ENCODE data around the gene DOK4.
"Not testable (repeated sequence)": the region's sequence is repeated elsewhere in the genome, so short reads cannot be mapped to it uniquely, and the experiment has no call there.

Gene DOK4

DNA sequence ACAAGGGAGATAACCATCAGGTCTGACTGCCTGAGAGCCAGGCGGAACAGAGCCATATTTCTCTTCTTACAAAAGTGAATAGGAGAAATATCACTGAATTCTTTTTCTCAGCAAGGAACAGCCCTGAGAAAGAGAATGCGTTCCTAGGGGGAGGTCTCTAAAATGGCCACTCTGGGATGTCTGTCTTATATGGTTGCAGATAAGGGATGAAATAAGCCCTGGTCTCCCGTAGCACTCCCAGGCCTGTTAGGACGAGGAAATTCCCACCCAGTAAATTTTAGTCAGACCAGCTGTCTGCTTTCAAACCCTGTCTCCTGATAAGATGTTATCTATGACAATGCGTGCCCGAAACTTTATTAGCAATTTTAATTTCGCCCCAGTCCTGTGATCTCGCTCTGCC is 46.3 kb downstream of the DOK4 start:
- not testable (repeated sequence) for DNase-seq

DNA sequence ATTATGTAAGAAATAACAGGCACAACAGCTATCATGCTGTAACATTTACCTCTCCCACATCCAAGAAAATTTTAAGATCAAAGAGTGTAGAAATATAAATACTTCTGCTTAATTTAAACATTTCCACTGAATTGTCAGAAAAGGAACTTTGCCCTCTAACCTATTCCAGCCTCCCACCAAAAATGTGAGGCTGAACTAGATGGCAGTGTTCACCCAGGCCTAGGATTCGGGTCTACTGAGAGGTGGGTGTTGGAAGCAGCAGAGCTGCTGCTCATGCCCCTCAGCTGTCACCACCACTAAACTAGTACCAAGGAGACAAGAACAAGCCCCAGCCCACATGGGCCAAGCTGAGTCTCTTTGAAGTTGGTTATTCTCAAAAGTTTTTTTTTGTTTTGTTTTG is 50.5 kb downstream of the DOK4 start:
- no peak for DNase-seq

DNA sequence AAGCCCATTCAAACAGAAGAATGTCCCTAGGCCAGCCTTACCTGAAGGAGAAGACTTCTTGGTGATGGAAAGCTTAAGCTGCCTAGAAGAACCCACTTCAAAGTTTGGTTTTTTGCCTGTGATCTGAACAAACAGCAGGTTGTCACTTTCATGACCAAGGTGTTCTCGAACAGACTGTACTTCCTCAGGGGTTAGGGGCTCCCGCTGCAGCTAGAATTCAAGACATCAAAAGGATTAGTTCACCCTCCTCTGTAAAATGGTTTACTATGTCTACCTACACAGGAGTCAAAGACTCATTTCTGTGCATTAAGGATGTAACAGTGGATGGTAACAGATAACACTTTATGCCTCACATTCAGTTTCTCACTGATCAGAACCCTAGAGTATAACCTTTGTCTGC is 52.3 kb downstream of the DOK4 start:
- DNase-seq: no peak

DNA sequence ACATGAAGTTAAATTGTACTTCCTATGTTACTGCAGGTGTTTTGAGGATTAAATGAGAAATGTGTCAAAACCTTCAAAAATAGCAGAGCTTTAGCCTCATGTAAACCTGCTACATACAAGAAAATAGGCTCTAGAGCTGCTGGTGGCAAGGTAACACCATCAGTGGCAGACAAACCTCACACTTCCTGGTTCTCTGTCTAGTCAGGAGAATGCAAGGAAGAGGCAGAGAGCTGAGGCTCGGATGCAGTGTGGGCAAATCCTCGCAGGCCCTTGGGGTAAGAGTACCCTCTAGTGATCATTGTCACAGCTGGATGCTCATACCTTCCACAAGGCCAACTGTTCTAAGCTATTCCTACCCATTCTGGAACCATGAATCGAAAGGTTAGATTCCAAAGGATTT is 53.3 kb downstream of the DOK4 start:
- no peak for DNase-seq

DNA sequence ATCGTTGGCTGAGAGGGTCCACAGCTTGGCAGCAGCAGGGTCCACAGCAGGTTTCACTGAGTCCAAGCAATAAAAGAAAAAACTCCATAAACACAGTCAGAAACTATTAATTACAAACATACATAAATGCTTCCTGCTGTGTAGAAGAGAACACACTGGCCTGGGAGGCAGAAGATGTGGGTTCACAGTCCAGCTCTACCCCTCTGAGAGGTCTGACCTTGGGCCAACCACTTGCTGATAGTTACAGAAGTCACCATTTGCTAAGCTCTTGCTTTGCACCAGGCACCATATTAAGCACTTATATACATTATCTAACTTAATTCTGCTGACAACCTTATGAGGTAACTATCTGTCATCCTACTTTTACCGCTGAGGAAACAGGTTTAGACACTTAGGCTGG is 53.8 kb downstream of the DOK4 start:
- no peak for DNase-seq

DNA sequence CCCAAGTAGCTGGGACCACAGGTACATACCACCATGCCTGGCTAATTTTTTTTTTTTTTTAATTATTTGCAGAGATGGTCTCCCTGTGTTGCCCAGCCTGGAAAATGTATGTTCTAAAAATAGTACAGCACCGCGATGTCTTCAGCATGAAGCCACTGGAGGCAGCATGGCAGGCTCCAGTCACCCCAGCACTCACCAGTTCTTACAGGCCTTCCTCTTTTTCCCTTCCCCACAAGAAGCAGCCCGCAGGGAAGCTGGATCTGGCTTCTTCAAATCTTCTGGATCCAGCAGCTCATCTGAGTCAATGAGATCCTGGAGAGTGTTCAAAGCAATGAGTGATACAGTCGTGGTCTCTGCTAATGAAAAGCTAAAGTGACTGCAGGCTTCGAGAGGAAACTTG is 55.3 kb downstream of the DOK4 start:
- no peak for DNase-seq

DNA sequence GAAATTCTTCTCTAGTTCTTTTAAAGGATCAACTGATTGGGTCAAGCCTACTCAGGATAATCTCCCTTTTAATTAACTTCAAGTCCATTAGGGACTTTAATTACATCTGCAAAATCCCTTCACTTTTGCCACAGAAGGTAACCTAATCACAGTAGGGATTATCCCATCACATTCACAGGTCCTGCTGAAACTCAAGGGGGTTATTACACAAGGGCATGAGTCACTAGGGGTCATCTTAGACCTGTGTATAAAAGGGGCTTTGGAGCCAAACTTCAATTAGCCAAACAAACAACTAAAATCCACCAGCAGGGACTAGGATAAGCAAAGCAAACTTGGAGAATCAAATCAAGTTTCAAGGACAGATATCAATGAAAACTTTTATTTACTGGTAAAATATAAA is 58.5 kb downstream of the DOK4 start:
- no peak for DNase-seq

DNA sequence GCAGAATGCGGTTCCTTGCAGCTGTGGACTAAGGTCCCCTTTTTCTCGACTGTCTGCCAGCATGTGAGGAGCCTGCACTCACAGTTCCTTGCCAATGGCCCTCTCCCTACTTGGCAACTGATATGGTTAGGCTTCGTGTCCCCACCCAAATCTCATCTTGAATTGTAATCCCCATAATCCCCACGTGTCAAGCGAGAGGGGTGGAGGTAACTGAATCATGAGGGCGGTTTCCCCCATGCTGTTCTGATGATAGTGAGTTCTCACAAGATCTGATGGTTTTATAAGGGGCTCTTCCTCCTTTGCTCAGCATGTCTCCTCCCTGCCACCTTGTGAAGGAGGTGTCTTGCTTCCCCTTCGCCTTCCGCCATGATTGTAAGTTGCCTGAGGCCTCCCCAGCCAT is 59.0 kb downstream of the DOK4 start:
- no peak for DNase-seq

DNA sequence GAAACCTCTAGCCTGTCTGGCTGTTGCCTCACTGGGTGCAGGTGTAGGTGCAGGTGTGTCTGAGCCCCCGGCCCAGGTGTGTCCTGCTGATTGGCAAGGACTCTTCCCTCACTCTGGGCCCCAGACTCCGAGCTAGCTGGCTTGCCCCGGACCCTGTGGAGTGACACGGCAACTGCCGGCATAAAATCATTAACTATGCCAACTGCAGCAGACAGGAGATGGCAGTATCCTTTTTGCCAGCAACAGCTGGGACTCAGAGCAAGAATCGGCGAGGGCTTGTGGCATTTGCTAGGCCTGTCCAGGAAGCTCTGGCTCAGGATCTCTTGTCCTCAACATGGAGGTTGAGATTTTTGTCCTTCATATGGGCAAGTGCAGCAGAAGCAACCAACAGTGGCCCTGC is 59.9 kb downstream of the DOK4 start:
- no peak for DNase-seq

DNA sequence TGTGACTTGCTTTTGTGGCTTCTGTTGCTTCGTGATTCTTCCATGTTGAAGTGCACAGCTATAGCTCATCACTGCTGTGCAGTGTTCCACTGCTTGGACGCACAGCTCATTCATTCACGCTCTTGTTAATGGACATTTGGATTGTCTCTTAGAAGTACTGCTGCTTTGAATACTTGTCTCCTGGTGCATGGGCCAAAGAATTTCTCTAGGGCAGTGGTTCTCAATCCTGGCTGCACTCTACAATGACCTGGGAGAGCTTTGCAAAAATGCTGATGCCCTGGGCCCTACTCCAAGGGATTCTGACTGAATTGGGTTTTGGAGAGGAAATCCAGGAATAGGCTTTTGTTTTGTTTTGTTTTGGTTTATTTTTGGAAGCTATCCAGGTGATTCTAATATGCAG is 61.7 kb downstream of the DOK4 start:
- no peak for DNase-seq

DNA sequence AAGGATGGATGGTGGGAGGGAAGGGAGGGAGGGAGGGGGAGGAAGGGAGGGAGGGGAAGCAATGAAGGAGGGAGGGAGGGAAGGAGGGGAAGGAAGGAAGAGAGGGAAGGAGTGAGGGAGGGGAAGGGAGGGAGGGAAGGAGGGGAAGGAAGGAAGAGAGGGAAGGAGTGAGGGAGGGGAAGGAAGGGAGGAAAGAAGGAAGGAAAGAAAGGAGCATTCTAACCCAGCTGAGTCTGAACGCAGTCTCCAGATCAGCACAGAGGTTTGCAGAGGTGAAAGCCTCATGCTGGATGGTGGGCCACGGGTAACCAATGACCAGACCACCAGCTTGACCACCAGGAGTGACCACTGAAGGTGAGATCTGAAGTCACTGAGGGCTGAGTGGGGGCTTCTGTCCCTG is 63.1 kb downstream of the DOK4 start:
- DNase-seq: no peak

DNA sequence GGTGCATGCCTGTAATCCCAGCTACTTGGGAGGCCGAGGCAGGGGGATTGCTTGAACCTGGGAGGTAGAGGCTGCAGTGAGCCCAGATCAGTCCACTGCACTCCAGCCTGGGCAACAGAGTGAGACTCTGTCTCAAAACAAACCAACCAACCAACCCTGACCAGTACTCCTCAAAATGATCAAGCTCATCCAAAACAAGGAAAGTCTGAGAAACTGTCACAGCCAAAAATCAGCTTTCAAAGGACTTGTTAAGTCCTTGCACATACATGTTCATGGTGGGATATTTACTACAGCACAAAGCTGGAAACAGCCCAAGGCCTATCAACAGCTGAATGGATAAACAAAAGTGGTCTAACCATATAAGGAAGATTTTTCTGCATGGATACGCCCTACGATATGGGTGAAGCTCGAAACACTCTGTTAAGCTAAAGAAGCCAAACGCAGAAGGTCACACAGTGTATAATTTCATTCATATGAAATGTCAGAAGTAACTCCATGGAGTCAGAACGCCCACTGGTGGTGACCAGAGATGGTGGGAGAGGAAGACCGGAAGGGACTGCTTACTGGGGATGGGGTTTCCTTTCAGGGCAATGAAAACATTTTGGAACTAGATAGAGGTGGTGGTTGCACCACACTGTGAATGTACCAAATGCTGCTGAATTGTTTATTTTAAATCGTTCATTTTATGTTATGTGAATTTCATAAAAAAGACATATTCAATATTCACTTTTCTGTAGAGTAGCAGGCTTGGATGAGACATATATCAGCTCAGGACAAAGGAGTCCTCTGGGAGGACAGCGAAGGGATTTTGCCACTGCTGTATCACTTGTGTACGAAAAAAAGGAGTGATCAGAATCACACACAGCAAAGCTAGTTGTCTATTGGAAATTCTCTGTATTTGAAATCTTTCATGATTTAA is 64.0 kb downstream of the DOK4 start:
- DNase-seq: no peak
